HCT116 (cell line): ENCODE data around the gene TMA7B. TPM values are rescaled to one million over a fixed set of nuclear protein-coding genes. Genes with fewer than 3 reads are reported as not detected.
"Not testable (repeated sequence)": the region's sequence is repeated elsewhere in the genome, so short reads cannot be mapped to it uniquely, and the experiment has no call there.

Experiments
- ATAC-seq: fragments of 200-7000 bp; cut with Tn5 transposase; 2 replicates; pipeline ENCODE4 v1.9.1; 2020; ENCODE audit warnings: mild to moderate bottlenecking, moderate library complexity
- BruUV-seq: library from RNA; stranded (reverse); fragments of 400-500 nt; replicated peaks from 2 replicates; lab custom pipeline; 2021; lab: Mats Ljungman, UMichigan
- CTCF ChIA-PET: fragments of 300-600 bp; sonication (Branson Sonifier 250); formaldehyde crosslinking; loops from one replicate; lab custom pipeline; 2021; ENCODE audit warnings: antibody characterized with exemption; lab: Charles Lee
- POLR2A ChIA-PET: fragments of 300-600, 350-600 bp; sonication (Branson Sonifier 250); formaldehyde crosslinking; loops from one replicate; lab custom pipeline; 2021; ENCODE audit warnings: antibody characterized with exemption; lab: Charles Lee
- RAD21 ChIA-PET, 2 experiments: fragments of 300-600 bp; sonication (Branson Sonifier 250); formaldehyde crosslinking; loops; one replicate each; lab custom pipeline; 2023; ENCODE audit warnings: low total read pairs in 2 of 2; ENCODE audit not compliant: uncharacterized antibody in 2 of 2, unreplicated experiment in 2 of 2, low non-redundant PET in 1 of 2; lab: Charles Lee
- DNase-seq: peaks from one replicate; pipeline ENCODE4 v3.0.0-alpha.2; 2010; ENCODE audit warnings: low read depth, low spot score
- H2AFZ ChIP-seq: fragments of 200-600 bp; shearing (Covaris generic), sonication (generic); 2 replicates; pipeline ENCODE4 v1.6.1; 2017; ENCODE audit warnings: low read depth, mixed run types, mixed read lengths, antibody characterized with exemption, low read length; ENCODE audit not compliant: poor library complexity, severe bottlenecking
- H3K27ac ChIP-seq: 2 replicates; pipeline ENCODE4 v1.5.1; 2012; ENCODE audit warnings: low read depth, low read length
- H3K27me3 ChIP-seq: fragments of 200-600 bp; sonication (generic); 2 replicates; pipeline ENCODE4 v1.6.1; 2016; ENCODE audit warnings: mixed run types, low read length, mixed read lengths; ENCODE audit not compliant: insufficient read depth
- H3K36me3 ChIP-seq, 2 experiments: fragments of 200-500 bp in 1 of 2; fragments of 200-600 bp in 1 of 2; sonication (Bioruptor generic) in 1 of 2; sonication (generic) in 1 of 2; 2 replicates each; pipeline versions ENCODE4 v1.5.1 to v1.6.1; 2014 to 2016; ENCODE audit warnings: low read length in 2 of 2, inconsistent platforms in 1 of 2, mixed read lengths in 1 of 2, mixed run types in 1 of 2; ENCODE audit not compliant: insufficient read depth in 2 of 2, control insufficient read depth in 1 of 2
- H3K4me1 ChIP-seq, 2 experiments: fragments of 200-600 bp in 1 of 2; sonication (generic) in 1 of 2; 2 replicates each; pipeline versions ENCODE4 v1.5.1 to v1.6.1; 2012 to 2017; ENCODE audit warnings: low read length in 2 of 2, inconsistent platforms in 1 of 2, mild to moderate bottlenecking in 1 of 2, mixed read lengths in 1 of 2, mixed run types in 1 of 2, moderate library complexity in 1 of 2; ENCODE audit not compliant: insufficient read depth in 2 of 2, control insufficient read depth in 1 of 2
- H3K4me2 ChIP-seq: fragments of 200-600 bp; sonication (generic); 2 replicates; pipeline ENCODE4 v1.6.1; 2017; ENCODE audit warnings: mixed run types, low read length, mixed read lengths
- H3K4me3 ChIP-seq, 2 experiments: fragments of 200-600 bp in 1 of 2; sonication (generic) in 1 of 2; replicated peaks in 1 of 2; 2 replicates each; pipeline ENCODE4 v1.5.1; 2011 to 2016; ENCODE audit warnings: low read length in 2 of 2, control low read depth in 1 of 2, low read depth in 1 of 2, mild to moderate bottlenecking in 1 of 2, mixed read lengths in 1 of 2, mixed run types in 1 of 2
- H3K79me2 ChIP-seq: fragments of 200-600 bp; sonication (generic); 2 replicates; pipeline ENCODE4 v1.6.1; 2017; ENCODE audit warnings: mild to moderate bottlenecking, mixed run types, low read length, moderate library complexity, mixed read lengths; ENCODE audit not compliant: insufficient read depth
- H3K9ac ChIP-seq: fragments of 200-600 bp; sonication (generic); 2 replicates; pipeline ENCODE4 v1.6.1; 2016; ENCODE audit warnings: low read length, mixed read lengths
- H3K9me2 ChIP-seq: fragments of 200-600 bp; sonication (generic), shearing (Covaris generic); 2 replicates; pipeline ENCODE4 v1.6.1; 2017; ENCODE audit warnings: mixed run types, mild to moderate bottlenecking, moderate library complexity; ENCODE audit not compliant: insufficient read depth
- H3K9me3 ChIP-seq, 2 experiments: fragments of 200-500 bp in 1 of 2; fragments of 200-600 bp in 1 of 2; sonication (Bioruptor generic) in 1 of 2; sonication (generic) in 1 of 2; 2 replicates each; pipeline ENCODE4 v1.6.1; 2014 to 2017; ENCODE audit warnings: low read length in 2 of 2, mixed read lengths in 2 of 2, inconsistent platforms in 1 of 2, low read depth in 1 of 2, mild to moderate bottlenecking in 1 of 2, mixed run types in 1 of 2, moderate library complexity in 1 of 2; ENCODE audit not compliant: control insufficient read depth in 1 of 2, insufficient read depth in 1 of 2
- H4K20me1 ChIP-seq: fragments of 200-600 bp; sonication (generic), shearing (Covaris generic); 2 replicates; pipeline ENCODE4 v1.6.1; 2017; ENCODE audit warnings: mixed run types, mild to moderate bottlenecking, moderate library complexity; ENCODE audit not compliant: insufficient read depth
- CEBPB ChIP-seq: IDR thresholded peaks from 2 replicates; pipeline ENCODE4 v1.6.1; 2012; ENCODE audit warnings: low read depth
- EGR1 ChIP-seq: IDR thresholded peaks from 2 replicates; pipeline ENCODE4 v1.6.1; 2012; ENCODE audit warnings: low read depth
- EZH2 ChIP-seq: fragments of 200-600 bp; sonication (generic); IDR thresholded peaks from 2 replicates; pipeline ENCODE4 v1.6.1; 2017; ENCODE audit warnings: antibody characterized with exemption, mixed run types
- EZH2phosphoT487 ChIP-seq: fragments of 200-600 bp; IDR thresholded peaks from 2 replicates; pipeline ENCODE4 v1.6.1; 2018; ENCODE audit warnings: antibody characterized with exemption, borderline replicate concordance
- FOSL1 ChIP-seq: IDR thresholded peaks from 2 replicates; pipeline ENCODE4 v1.6.1; 2012; ENCODE audit warnings: low read depth
- POLR2A ChIP-seq: IDR thresholded peaks from 2 replicates; pipeline ENCODE4 v1.7.0; 2011; ENCODE audit warnings: borderline replicate concordance; ENCODE audit not compliant: insufficient read depth, insufficient read length; ENCODE audit errors: extremely low read depth
- POLR2AphosphoS5 ChIP-seq: IDR thresholded peaks from 2 replicates; pipeline ENCODE4 v1.6.1; 2011; ENCODE audit warnings: mild to moderate bottlenecking, low read depth, low read length, moderate library complexity
- RAD21 ChIP-seq: IDR thresholded peaks from 2 replicates; pipeline ENCODE4 v1.6.1; 2012; ENCODE audit warnings: low read depth, mild to moderate bottlenecking
- SIN3A ChIP-seq: IDR thresholded peaks from 2 replicates; pipeline ENCODE4 v1.6.1; 2012; ENCODE audit warnings: low read depth
- SRF ChIP-seq: IDR thresholded peaks from 2 replicates; pipeline ENCODE4 v1.6.1; 2012; ENCODE audit warnings: low read depth
- YY1 ChIP-seq: IDR thresholded peaks from 2 replicates; pipeline ENCODE4 v1.6.1; 2011; ENCODE audit warnings: low read length, low read depth, moderate library complexity, mild to moderate bottlenecking; ENCODE audit not compliant: insufficient replicate concordance; ENCODE audit errors: extremely low read depth
- ZFX ChIP-seq: fragments of 450-650 bp; IDR thresholded peaks from 2 replicates; pipeline ENCODE4 v1.6.1; 2017
- ZNF274 ChIP-seq: fragments of 200-500 bp; sonication (Bioruptor generic); IDR thresholded peaks from 2 replicates; pipeline ENCODE4 v1.6.1; 2014; ENCODE audit warnings: mild to moderate bottlenecking, low read depth, low read length, inconsistent platforms
- intact Hi-C: fragments of 100-400 bp; cut with micrococcal nuclease; formaldehyde crosslinking; loops from 2 replicates; pipeline ENCODE4 v1.10.0; 2022
- total RNA-seq: library from RNA; stranded (reverse); gene quantifications from one replicate; pipeline ENCODE4 v1.2.1, GENCODE V29; 2021; ENCODE audit not compliant: unreplicated experiment
- TF ChIP-seq, protein P1 (sequence below): IDR thresholded peaks from 2 replicates; pipeline ENCODE4 v1.6.1; 2012
- TF ChIP-seq, protein P2 (sequence below): IDR thresholded peaks from 2 replicates; pipeline ENCODE4 v1.6.1; 2012; ENCODE audit warnings: low read depth

The TMA7B gene
- total RNA-seq, 1 experiment from 2014 or later = not detected

DNA sequence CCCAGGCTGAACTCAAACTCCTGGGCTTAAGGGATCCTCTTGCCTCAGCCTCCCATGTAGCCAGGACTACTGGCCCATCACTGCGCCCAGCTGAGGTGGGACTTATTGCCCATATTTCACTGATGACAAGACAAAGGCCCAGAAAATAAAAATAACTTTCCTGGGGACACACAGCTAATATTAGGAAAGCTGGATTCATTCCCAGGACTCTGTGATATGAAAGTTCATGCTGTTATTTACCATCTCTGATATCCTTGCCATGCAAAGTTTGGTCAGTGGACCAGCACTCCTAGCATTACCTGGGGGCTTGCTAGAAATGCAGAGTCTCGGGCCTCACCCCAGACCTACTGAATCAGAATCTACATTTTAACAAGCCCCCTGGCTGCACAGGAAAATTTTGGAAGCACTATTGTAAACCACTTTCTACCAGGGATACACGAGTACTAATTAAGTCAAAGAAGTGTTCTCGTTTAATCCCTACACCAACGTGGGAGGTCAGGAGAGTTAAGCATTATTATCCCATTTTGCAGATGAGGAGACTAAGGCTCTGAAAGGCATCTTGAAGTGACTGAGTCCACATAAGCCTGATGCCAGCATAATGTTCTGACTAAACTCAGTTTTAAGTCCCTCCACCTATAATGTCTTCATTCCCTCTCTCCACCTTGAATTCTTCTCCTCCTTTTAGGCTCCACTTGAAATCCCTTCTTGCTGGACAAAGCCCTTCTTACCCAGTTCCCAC lies 32.1 kb downstream of the TMA7B start:
- CTCF ChIA-PET = no interaction called here
- TF ChIP-seq SRF (no peak), ZFX (no peak), EZH2 (no peak), SIN3A (no peak), EGR1 (no peak), ZNF274 (no peak), CEBPB (no peak), POLR2A (no peak), POLR2AphosphoS5 (no peak), RAD21 (no peak), FOSL1 (no peak), EZH2phosphoT487 (no peak), YY1 (no peak)
- TF ChIP-seq, protein P1, sequence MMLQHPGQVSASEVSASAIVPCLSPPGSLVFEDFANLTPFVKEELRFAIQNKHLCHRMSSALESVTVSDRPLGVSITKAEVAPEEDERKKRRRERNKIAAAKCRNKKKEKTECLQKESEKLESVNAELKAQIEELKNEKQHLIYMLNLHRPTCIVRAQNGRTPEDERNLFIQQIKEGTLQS = no peak
- TF ChIP-seq, protein P2, sequence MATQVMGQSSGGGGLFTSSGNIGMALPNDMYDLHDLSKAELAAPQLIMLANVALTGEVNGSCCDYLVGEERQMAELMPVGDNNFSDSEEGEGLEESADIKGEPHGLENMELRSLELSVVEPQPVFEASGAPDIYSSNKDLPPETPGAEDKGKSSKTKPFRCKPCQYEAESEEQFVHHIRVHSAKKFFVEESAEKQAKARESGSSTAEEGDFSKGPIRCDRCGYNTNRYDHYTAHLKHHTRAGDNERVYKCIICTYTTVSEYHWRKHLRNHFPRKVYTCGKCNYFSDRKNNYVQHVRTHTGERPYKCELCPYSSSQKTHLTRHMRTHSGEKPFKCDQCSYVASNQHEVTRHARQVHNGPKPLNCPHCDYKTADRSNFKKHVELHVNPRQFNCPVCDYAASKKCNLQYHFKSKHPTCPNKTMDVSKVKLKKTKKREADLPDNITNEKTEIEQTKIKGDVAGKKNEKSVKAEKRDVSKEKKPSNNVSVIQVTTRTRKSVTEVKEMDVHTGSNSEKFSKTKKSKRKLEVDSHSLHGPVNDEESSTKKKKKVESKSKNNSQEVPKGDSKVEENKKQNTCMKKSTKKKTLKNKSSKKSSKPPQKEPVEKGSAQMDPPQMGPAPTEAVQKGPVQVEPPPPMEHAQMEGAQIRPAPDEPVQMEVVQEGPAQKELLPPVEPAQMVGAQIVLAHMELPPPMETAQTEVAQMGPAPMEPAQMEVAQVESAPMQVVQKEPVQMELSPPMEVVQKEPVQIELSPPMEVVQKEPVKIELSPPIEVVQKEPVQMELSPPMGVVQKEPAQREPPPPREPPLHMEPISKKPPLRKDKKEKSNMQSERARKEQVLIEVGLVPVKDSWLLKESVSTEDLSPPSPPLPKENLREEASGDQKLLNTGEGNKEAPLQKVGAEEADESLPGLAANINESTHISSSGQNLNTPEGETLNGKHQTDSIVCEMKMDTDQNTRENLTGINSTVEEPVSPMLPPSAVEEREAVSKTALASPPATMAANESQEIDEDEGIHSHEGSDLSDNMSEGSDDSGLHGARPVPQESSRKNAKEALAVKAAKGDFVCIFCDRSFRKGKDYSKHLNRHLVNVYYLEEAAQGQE = no peak
- ATAC-seq = no peak

DNA sequence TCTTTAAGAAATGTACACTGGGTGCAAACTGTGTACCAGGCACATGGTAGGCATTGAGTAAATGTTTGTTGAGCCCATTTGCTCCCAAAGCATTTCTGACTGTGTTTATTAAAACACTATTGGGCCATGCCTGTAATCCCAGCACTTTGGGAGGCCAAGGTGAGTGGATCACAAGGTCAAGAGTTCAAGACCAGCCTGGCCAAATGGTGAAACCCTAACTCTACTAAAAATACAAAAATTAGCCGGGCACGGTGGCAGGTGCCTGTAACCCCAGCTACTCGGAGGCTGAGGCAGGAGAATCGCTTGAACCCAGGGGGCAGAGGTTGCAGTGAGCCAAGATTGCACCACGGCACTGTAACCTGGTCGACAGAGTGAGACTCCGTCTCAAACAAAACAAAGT lies 32.7 kb downstream of the TMA7B start:
- H3K9me3 ChIP-seq, CTCF ChIA-PET, DNase-seq, H3K9me2 ChIP-seq, H3K4me2 ChIP-seq, H3K36me3 ChIP-seq, H3K27ac ChIP-seq, H3K27me3 ChIP-seq, H2AFZ ChIP-seq, POLR2A ChIA-PET, H4K20me1 ChIP-seq, BruUV-seq, H3K4me3 ChIP-seq, H3K9ac ChIP-seq, intact Hi-C loops, ATAC-seq, RAD21 ChIA-PET: not testable (repeated sequence)
- H3K79me2 ChIP-seq = peaks cover 29% of the 10 kb centered on the region
- peaks cover 18 to 31% of the 10 kb centered on the region in 2 experiments for H3K4me1 ChIP-seq

More for the DNA sequence above, 32.1 kb downstream of the TMA7B start:
- no peaks in the 10 kb centered on the region for H3K9me3 ChIP-seq
- H2AFZ ChIP-seq = no peak overlapping the region
- intact Hi-C loops = no loop called here
- peaks cover 23% of the 10 kb centered on the region for H3K79me2 ChIP-seq
- ChIA-PET POLR2A (no interaction called here), RAD21 (no interaction called here)
- H3K36me3 ChIP-seq = peaks cover 0 to 3% of the 10 kb centered on the region in 2 experiments; a peak in 2 of 4 replicates
- no peak overlapping the region for H3K4me2 ChIP-seq
- no peak overlapping the region for H3K27ac ChIP-seq
- BruUV-seq = no TSS peak
- H3K9ac ChIP-seq = no peak overlapping the region
- H3K27me3 ChIP-seq = no peaks in the 10 kb centered on the region
- no peak overlapping the region for H3K4me3 ChIP-seq
- H4K20me1 ChIP-seq = no peaks in the 10 kb centered on the region
- no peak for DNase-seq
- no peaks in the 10 kb centered on the region for H3K9me2 ChIP-seq
- peaks cover 13 to 25% of the 10 kb centered on the region in 2 experiments for H3K4me1 ChIP-seq
